Renal cortex interstitium (tissue), 11 donors: ENCODE measurements around the gene SCGB2B2. TPM values are rescaled to one million over a fixed set of nuclear protein-coding genes. Genes with fewer than 3 reads are reported as not detected.

Source experiments
- DNase-seq, 11 donors: peaks; one replicate each; pipeline ENCODE4 v3.0.0-alpha.2; 2013; ENCODE audit warnings: low read depth in 9 of 11, low spot score in 4 of 11; ENCODE audit errors: extremely low read depth in 1 of 11
- polyA plus RNA-seq, 3 donors: library from polyadenylated mRNA; unstranded; fragments of 120-200 nt; gene quantifications; one replicate each; pipeline ENCODE4 v1.2.1, GENCODE V29; 2013; ENCODE audit not compliant: insufficient read length in 3 of 3

SCGB2B2 gene
- polyA plus RNA-seq, 3 donors, result 1.1 to 1.5 (median 1.4) TPM

GRCh38 chr19:34644991-34645461 is 31.9 kb downstream of the SCGB2B2 start:
- DNase-seq, result no peak

GRCh38 chr19:34642241-34642640 is 34.7 kb downstream of the SCGB2B2 start:
- DNase-seq, result no peak

GRCh38 chr19:34639491-34640085 is 37.4 kb downstream of the SCGB2B2 start:
- peak; percentile 35 to 83 (median 56) for DNase-seq

- DNase-seq, result no peak
These were observed 43.2 kb downstream of the SCGB2B2 start for GRCh38 chr19:34633802-34634201.

Other genes starting within 250 kb of the SCGB2B2 start
- 100 to 1,000 TPM; 158 to 191 (median 184) TPM for gene UBA2, start 248.8 kb downstream of the SCGB2B2 start, polyA plus RNA-seq
- gene WTIP, start 195.4 kb downstream of the SCGB2B2 start, polyA plus RNA-seq, result 10 to 100 TPM; 30.2 to 45.3 (median 30.6) TPM
- gene ZNF302, start 519 bp upstream of the SCGB2B2 start, polyA plus RNA-seq, result 10 to 100 TPM; 70.4 to 89.1 (median 88.1) TPM
- gene ZNF181, start 57.1 kb upstream of the SCGB2B2 start, polyA plus RNA-seq, result 10 to 100 TPM; 22.6 to 26.0 (median 25.8) TPM
- 10 to 100 TPM; 13.1 to 17.4 (median 13.1) TPM for gene ZNF599, start 96.1 kb upstream of the SCGB2B2 start, polyA plus RNA-seq
- 1 to 10 TPM; 6.4 to 7.0 (median 6.7) TPM for gene ZNF30, start 249.7 kb upstream of the SCGB2B2 start, polyA plus RNA-seq